Inflammatory macrophage treated with lipopolysaccharide for 1 hour (primary cell): ENCODE measurements around the gene DHDH.
A peak's percentile ranks its signal among the peaks of the same experiment; 100 is the strongest.

Source experiments
- DNase-seq, 2 donors: peaks; one replicate each; pipeline ENCODE4 v3.0.0-alpha.2; 2020 to 2022

The DHDH gene

DNA sequence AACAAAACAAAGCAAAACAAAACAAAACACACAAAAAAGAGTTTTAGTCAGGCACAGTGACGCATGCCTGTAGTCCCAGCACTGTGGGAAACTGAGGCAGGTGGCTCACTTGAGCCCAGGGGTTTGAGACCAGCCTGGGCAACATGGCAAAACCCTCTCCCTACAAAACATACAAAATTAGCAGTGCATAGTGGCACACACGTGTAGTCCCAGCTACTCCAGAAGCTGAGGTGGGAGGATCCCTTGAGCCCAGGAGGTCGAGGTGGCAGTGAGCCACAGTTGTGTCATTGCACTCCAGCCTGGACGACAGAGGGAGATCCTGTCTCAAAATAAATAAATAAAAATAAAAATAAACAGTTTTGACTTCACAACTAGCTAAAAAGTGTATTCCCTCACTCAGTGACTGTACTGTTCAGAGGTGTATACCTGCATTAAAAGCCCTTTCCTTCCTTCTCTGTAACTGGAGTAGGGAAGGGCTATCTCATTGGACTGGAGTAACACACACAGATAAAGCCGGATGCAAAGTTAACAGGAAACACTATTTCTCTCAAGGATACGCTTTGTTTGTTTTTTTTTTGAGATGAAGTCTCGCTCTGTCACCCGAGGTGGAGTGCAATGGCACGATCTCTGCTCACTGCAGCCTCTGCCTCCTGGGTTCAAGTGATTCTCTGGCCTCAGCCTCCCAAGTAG lies 17.5 kb downstream of the DHDH start:
- no peak for DNase-seq

DNA sequence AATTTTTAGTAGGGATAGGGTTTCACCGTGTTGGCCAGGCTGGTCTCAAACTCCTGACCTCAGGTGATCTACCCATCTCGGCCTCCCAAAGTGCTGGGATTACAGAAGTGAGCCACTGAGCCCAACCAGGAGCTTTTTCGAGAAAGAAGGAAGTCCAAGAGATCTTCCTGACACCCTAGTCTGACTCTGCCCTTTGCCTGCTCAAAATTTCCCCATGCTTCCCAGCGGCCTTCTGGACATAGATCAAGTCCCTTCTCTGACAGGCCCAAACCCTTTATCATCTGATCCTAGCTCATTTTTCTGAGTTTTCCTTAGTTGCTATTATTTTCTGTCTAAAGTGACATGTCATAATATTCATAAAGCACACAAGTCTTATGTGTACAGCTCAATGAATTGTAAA lies 19.6 kb downstream of the DHDH start:
- no peak for DNase-seq

DNA sequence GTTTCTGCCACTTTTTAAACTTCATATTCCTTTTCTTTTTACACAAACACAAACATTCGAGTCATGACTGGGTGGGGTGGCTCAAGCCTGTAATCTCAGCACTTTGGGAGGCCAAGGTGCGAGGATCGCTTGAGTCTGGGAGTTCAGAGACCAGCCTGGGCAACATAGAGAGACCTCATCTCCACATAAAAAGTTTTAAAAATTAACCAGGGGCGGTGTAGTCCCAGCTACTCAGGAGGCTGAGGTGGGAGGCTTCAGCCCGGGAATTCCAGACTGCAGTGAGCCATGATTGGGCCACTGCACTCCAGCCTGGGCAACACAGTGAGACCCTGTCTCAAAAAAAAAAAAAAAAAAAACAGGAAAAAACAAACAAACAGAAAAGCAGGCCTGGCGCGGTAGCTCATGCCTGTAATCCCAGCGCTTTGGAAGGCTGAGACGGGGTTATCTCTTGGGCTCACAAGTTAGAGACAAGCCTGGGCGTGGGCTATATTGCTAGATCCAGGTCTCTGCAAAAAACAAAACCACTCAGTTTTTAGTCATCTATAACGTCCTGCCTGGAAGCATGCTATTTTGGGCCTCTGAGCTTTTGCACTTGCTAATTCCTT lies 20.6 kb downstream of the DHDH start:
- DNase-seq, result no peak

- peak; percentile 75 to 83 for DNase-seq
Measured at GRCh38 chr19:48954595-48955307, 21.3 kb downstream of the DHDH start, which contains the start of gene BAX. BAX (plus strand) TSS chr19:48954875; CDS start chr19:48954929, 54 bp downstream.

DNA sequence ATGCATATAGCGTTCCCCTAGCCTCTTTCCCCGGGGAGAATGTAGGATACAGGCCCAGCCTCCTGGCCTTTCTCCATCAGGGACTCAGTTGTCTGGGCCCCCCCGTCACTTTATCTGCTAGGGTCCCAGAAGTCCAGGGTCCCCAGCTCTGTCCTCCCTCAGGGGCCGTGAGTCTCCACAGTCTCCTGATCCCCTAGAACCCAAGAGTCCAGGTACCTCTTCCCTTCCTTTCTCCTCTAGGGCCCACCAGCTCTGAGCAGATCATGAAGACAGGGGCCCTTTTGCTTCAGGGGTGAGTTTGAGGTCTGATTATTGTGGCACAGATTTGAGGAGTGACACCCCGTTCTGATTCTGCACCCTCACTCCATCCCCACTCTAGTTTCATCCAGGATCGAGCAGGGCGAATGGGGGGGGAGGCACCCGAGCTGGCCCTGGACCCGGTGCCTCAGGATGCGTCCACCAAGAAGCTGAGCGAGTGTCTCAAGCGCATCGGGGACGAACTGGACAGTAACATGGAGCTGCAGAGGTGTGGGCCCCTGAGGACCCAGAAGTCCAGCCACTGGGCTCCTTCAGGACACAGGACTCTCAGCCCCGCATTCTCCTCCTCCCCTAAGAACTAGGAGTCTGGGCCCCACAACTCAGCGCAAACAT lies 21.9 kb downstream of the DHDH start:
- DNase-seq, result no peak

DNA sequence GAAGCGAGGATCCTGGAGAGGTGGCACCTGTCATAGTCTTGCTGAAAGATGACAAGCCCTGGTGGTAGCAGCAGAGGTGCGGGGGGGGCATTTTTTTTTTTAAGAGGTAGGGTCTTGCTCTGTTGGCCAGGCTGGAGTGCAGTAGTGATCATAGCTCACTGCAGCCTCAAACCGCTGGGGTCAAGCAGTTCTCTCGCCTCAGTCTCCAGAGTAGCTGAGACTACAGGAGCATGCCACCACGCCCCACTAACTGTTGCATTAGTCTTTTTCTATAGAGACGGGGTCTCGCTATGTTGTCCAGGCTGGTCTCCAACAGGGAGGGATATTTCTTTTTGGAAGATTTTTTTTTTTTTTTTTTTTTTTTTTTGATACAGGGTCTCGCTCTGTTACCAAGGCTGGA lies 24.5 kb downstream of the DHDH start:
- DNase-seq, result no peak

- peak; percentile 44 to 53 for DNase-seq
Measured at GRCh38 chr19:48959341-48960239, 26.1 kb downstream of the DHDH start.

DNA sequence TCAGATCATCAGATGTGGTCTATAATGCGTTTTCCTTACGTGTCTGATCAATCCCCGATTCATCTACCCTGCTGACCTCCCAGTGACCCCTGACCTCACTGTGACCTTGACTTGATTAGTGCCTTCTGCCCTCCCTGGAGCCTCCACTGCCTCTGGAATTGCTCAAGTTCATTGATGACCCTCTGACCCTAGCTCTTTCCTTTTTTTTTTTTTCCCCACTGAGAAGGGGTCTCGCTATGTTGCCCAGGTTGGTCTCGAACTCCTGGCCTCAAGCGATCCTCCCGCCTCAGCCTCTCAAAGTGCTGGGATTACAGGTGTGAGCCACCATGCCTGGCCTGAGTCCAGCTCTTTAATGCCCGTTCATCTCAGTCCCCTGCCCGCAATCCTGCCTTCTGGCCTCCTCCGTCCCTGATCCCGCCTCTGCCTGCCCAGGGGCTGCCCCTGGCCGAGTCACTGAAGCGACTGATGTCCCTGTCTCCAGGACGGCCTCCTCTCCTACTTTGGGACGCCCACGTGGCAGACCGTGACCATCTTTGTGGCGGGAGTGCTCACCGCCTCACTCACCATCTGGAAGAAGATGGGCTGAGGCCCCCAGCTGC lies 27.7 kb downstream of the DHDH start:
- peak; percentile 22 to 54 for DNase-seq

GRCh38 chr19:48961673-48962028 lies 28.2 kb downstream of the DHDH start:
- DNase-seq, result no peak

DNA sequence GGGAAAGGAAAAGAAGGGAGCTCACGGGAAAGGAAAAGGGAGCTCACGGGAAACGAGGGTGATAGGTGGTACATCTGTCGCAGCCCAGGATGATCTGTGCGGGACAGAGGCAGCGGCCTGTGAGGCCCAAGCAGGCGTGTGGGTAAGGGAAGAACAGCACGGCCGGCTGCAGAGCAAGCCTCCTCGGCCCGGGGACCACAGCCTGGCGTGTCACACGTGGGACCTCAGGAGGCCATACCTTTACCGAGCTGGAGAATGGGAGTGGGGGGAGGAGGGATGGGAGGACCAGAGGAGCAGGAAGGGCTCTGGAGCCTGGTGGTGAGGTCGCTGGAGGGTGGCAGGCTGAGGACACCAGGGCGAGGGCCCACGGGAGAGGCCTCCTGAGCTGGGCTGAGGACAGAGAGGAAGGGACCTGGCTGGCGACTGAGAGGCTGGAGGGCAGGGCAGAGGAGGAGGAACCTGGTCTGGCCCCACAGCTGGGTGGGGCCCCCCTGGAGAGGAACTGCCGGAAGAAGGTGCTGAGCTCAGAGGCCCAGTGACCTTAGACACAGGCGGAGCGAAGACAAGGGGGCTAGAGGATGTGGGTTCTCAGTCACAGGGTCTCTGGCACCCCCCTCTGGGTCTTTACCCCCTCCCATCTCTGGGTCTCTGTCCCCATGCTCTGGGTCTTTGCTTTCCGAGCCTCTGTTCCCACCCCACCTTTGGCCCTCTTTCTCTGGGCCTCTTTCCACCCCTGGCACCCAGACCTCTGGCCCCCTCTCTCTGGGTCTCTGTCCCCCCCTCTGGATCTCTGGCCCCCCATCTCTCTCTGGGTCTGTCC lies 28.7 kb downstream of the DHDH start:
- peak; percentile 75 to 82 for DNase-seq

DNA sequence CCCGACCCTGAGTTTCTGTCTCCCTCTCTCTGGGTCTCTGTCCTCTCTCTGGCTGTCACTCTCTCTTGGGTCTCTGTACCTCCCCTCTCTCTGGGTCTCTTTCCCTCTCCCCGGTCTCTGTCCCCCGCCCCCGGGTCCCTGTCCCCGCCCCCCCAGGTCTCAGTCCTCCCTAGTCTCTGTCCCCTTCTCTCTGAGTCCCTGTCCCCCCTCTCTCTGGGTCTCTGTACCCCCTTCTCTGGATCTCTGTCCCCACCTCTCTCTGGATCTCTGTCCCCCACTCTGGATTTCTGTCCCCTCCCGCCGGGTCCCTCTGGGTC lies 29.3 kb downstream of the DHDH start:
- DNase-seq, result no peak

DNA sequence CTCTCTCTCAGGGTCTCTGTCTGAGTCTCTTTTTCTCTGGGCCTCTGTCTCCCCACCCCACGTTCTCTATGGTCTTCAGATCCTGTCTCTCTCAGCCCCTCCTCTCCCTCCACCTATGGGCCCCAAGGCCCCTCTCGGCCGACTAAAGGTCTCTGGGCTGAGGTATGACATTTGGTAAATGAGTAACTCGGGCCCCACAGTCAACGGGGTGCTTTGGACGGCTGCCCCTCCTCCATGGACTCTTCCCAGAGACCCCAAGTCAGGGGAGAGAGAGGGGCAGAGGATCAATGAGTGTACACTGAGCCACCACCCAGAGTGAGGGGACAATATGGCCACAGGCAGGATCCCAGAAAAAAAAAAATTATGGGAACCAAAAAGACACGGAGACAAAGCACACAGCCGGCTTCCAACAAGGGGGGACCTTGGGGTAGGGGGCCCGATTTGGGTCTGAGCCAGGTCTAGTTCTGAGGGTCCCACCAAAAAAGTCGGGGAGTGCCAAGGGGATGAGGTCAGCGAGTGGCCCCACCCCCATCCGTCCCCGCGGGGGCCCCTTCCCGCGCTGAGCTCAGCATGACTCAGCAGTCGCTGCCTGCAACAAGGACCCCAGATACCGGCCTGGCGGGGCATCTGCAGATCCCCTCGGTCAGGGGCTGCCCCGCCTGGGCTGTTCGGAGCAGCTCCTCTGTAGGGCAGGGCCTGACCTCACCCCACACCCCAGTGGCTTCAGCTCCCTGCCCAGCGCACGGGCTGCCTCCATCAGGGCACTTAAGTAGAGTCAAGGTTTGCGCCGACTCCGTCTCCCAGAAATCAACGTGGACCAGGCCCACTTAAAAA lies 30.1 kb downstream of the DHDH start:
- peak; percentile 67 to 69 for DNase-seq

DNA sequence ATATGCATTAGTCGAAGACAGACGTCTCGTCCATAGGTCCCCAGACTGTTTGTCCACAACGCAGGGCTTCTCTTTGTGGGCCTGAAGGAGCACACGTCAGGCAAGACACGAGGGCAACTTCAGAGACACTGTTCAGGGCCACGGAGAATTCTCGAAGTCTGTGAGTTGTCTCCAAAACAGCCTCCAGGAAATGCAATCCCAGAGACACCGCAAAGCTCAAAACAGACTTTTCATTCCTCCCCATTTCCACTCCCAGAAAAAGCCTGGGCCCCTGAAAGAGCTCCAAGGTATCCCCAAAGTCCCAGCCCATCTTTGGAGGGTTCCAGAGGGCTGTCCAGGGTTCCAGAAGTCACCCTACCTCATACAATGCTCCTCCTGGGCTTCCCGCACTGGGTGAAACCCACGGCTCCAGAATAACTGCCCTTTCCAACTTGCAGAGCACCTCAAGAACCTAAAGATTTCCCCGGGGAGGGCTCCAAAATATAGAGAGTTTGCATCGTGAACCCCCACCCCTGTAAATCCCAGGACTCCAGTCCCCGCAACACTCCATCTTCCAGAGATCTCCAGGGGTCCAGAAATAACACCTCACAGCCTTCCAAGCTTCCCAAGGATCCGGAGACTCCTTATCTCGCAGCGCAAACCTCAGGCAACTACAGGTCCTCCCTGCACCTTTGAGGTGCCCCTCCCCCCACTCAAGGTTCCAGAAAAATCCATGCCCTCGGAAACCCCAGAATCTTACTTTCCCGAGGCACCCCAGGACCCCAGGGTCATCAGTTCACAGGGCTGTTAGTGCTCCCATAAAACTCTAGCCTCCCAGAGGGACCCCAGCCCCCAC lies 30.9 kb downstream of the DHDH start:
- DNase-seq, result no peak

- DNase-seq, result peak; percentile 97 to 98
Measured at GRCh38 chr19:48965040-48965805, 31.7 kb downstream of the DHDH start, which contains the start of gene FTL. FTL (plus strand) TSS chr19:48965309; CDS start chr19:48965508, 199 bp downstream.

DNA sequence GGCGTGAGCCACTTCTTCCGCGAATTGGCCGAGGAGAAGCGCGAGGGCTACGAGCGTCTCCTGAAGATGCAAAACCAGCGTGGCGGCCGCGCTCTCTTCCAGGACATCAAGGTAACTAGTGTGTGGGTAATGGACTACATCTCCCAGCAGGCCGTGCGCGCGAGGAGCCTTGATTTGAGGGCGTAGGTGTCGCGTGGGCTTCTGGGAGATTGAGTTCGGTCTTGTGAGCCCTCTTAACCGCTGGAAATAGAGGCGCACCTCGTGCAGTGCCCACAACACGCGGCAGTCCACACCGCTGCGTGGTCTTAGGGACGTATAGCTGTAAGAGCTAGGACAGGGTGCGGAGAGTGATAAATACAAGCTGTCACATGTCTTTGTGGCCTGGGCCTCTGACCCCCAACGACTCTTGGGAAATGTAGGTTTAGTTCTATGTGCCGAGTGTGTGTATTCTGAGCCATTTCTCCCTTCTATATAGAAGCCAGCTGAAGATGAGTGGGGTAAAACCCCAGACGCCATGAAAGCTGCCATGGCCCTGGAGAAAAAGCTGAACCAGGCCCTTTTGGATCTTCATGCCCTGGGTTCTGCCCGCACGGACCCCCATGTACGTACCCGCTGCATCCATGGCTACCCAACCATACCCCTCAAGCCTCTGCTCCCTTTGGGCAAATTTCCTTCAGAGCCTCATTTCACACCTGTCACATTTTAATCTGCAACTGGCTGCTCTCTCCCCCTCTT lies 32.5 kb downstream of the DHDH start:
- DNase-seq, result peak; percentile 83 to 87

DNA sequence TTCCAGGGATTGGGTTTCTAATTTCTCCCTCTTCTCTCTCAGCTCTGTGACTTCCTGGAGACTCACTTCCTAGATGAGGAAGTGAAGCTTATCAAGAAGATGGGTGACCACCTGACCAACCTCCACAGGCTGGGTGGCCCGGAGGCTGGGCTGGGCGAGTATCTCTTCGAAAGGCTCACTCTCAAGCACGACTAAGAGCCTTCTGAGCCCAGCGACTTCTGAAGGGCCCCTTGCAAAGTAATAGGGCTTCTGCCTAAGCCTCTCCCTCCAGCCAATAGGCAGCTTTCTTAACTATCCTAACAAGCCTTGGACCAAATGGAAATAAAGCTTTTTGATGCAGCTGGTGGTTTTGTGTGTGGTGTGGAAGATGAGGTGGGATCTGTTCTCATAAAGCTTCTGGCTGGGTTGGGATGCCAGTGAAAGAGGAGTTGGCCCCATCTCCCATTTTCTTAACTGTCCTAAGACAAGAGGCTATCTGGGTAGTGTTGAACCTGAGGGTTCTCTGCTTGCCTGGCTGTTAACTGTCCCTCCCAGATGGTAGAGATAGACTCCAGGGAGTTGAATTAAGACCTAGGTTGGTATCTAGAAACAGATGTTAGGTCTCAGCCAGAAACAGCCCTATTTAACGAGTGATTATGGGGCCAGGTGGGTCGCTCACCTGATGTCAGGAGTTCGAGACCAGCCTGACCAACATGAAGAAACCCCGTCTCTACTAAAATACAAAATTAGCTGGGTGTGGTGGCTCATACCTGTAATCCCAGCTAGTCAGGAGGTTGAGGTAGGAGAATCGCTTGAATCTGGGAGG lies 33.2 kb downstream of the DHDH start:
- DNase-seq, result peak in 1 of 2 donors; percentile 30
